ENCODE data around the gene PTK6. TPM values are rescaled to one million over a fixed set of nuclear protein-coding genes. Genes with fewer than 3 reads are reported as not detected.

The PTK6 gene
- total RNA-seq, 4 donors from 2014 or later, result 0.11 TPM; not detected in 3

- WGBS, 2 donors, result 85% methylated on average over 9 of the region's 9 CpGs
- TF ChIP-seq, protein P1, sequence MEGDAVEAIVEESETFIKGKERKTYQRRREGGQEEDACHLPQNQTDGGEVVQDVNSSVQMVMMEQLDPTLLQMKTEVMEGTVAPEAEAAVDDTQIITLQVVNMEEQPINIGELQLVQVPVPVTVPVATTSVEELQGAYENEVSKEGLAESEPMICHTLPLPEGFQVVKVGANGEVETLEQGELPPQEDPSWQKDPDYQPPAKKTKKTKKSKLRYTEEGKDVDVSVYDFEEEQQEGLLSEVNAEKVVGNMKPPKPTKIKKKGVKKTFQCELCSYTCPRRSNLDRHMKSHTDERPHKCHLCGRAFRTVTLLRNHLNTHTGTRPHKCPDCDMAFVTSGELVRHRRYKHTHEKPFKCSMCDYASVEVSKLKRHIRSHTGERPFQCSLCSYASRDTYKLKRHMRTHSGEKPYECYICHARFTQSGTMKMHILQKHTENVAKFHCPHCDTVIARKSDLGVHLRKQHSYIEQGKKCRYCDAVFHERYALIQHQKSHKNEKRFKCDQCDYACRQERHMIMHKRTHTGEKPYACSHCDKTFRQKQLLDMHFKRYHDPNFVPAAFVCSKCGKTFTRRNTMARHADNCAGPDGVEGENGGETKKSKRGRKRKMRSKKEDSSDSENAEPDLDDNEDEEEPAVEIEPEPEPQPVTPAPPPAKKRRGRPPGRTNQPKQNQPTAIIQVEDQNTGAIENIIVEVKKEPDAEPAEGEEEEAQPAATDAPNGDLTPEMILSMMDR (IDR thresholded peaks at IDR 0.05), result no peak
- TF ChIP-seq POLR2A (IDR thresholded peaks at IDR 0.05), result no peak
Measured at GRCh38 chr20:63527184-63527583, 10.0 kb downstream of the PTK6 start.

DNA sequence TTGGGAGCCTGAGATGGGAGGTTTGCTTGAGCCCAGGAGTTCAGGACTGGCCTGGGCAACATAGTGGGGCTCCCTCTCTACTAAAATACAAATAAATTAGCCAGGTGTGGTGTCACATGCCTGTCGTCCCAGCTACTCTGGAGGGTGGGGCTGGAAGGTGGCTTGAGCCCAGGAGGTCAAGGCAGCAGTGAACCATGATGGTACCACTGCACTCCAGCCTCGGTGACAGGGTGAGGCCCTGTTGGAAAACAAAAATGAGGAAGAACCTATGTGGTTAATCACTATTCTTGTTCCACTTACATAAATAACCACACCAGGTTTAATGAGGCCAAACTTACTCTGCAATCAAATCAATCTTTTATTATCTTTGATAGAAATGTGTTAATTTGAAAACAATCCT, 11.2 kb downstream of the PTK6 start:
- Histone ChIP-seq H3K4me1 (peaks cover 15 to 19% of the 10 kb centered on the region in 2 donors), H3K27me3 (no peaks in the 10 kb centered on the region), H3K27ac (no peak overlapping the region), H3K9me3 (no peaks in the 10 kb centered on the region), H3K36me3 (peaks cover 0 to 4% of the 10 kb centered on the region in 2 donors), H3K4me3 (replicated peaks in 1 of 3) (no peak overlapping the region)
- WGBS, 2 donors, result 7 to 12% methylated on average over 2 of the region's 2 CpGs
- DNase-seq, result no peak
- TF ChIP-seq POLR2A (IDR thresholded peaks at IDR 0.05), result no peak
- TF ChIP-seq, protein P1 (IDR thresholded peaks at IDR 0.05), result no peak
- intact Hi-C loops (cut with DNase I), result no loop called here

More at GRCh38 chr20:63527184-63527583, 10.0 kb downstream of the PTK6 start:
- peaks cover 4 to 10% of the 10 kb centered on the region in 2 donors for H3K4me1 ChIP-seq
- H3K27ac ChIP-seq, result no peak overlapping the region
- H3K9me3 ChIP-seq, result no peaks in the 10 kb centered on the region
- no peaks in the 10 kb centered on the region for H3K27me3 ChIP-seq
- DNase-seq, result no peak
- H3K36me3 ChIP-seq, result peaks cover 0 to 4% of the 10 kb centered on the region in 2 donors
- H3K4me3 ChIP-seq (replicated peaks in 1 of 3), result no peak overlapping the region
- intact Hi-C loops (cut with DNase I), result no loop called here

DNA sequence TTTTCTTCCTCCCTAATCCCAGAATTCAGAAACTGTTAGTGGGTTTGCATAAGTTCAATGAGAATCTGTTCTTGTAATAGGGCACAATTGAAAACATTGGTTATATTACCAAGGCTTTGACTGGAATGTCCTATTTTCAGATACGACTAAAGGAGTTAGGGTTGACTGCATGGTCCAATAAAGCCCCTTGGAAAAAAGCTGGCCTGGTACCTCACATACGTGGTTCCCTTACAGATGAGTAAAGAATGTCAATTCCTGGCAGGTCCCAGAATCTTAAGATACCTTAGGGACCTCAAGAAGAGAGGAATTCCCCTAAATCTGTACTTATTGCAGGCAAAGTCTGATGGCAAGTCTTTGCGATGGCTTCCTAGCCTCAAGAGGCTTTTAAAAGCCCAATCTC, 12.0 kb downstream of the PTK6 start:
- TF ChIP-seq POLR2A (IDR thresholded peaks at IDR 0.05), result no peak
- TF ChIP-seq, protein P1 (IDR thresholded peaks at IDR 0.05), result no peak
- intact Hi-C loops (cut with DNase I), result no loop called here
- H3K4me3 ChIP-seq (replicated peaks in 1 of 3), result no peak overlapping the region
- no peaks in the 10 kb centered on the region for H3K27me3 ChIP-seq
- H3K27ac ChIP-seq, result no peak overlapping the region
- peaks cover 0 to 4% of the 10 kb centered on the region in 2 donors for H3K36me3 ChIP-seq
- WGBS, 2 donors, result 58 to 66% methylated on average over 3 of the region's 3 CpGs
- peaks cover 15 to 19% of the 10 kb centered on the region in 2 donors for H3K4me1 ChIP-seq
- DNase-seq, result no peak
- H3K9me3 ChIP-seq, result no peaks in the 10 kb centered on the region

DNA sequence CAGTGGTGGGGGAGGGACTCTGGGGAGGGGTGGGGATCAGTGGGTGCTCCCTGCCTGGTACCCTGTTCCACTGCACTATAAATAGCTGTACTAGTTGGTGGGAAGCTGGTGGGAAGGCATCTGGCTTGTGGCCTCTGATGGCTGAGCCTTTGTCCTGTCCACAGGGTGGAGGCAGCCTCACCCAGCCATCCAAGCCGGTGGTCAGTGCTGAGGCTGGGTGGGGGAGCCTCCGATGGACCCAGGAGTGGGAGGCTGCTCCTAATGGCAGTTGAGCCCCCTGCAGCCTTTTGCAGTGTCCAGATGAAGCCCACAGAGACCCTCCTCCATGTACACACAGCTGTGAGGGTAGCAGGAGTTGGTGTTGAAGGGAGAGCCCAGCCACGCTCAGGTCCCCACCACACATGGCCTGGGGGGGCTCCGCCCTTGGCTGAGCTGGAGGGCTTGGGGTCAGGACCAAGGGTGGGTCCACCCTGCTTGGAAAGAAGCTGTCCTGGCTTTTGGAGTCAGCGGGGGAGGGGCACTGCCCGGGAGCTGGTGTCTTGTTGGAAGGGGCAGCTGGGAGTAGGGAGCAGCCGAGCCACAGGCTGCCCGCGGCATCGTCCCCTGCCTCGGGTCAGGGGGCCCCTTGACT, 14.1 kb downstream of the PTK6 start:
- Histone ChIP-seq H3K27ac (no peak overlapping the region), H3K9me3 (no peaks in the 10 kb centered on the region), H3K27me3 (no peaks in the 10 kb centered on the region), H3K36me3 (peaks cover 0 to 4% of the 10 kb centered on the region in 2 donors), H3K4me1 (peaks cover 23 to 25% of the 10 kb centered on the region in 2 donors), H3K4me3 (replicated peaks in 1 of 3) (no peak overlapping the region)
- DNase-seq, result no peak
- no peak for TF ChIP-seq POLR2A (IDR thresholded peaks at IDR 0.05)
- TF ChIP-seq, protein P1 (IDR thresholded peaks at IDR 0.05), result no peak
- intact Hi-C loops (cut with DNase I), result no loop called here
- 97% methylated on average over 6 to 11 of the region's 11 CpGs for WGBS, 2 donors

- DNase-seq, result no peak
- intact Hi-C loops (cut with DNase I), result no loop called here
- H3K4me1 ChIP-seq, result peaks cover 23 to 25% of the 10 kb centered on the region in 2 donors
- no peak overlapping the region for H3K27ac ChIP-seq
- WGBS, 2 donors, result 62 to 77% methylated on average over 8 to 10 of the region's 13 CpGs
- TF ChIP-seq POLR2A (IDR thresholded peaks at IDR 0.05), result no peak
- TF ChIP-seq, protein P1 (IDR thresholded peaks at IDR 0.05), result no peak
- H3K36me3 ChIP-seq, result peaks cover 0 to 4% of the 10 kb centered on the region in 2 donors
- H3K9me3 ChIP-seq, result no peaks in the 10 kb centered on the region
- H3K27me3 ChIP-seq, result no peaks in the 10 kb centered on the region
- H3K4me3 ChIP-seq (replicated peaks in 1 of 3), result no peak overlapping the region
Measured at GRCh38 chr20:63522091-63522868, 14.9 kb downstream of the PTK6 start.
